Nephron progenitor cell (in vitro differentiated cells): Measurements from ENCODE around the gene ANKRD17.

Experiments used
- DNase-seq: peaks from one replicate; pipeline ENCODE4 v3.0.0; 2021
- H3K27ac Mint-ChIP-seq: 2 replicates; pipeline ENCODE4 v1.8.0; 2021; ENCODE audit warnings: mild to moderate bottlenecking, moderate library complexity, mixed read lengths
- H3K27me3 Mint-ChIP-seq: 2 replicates; pipeline ENCODE4 v1.8.0; 2021; ENCODE audit warnings: mild to moderate bottlenecking, low read depth, mixed read lengths; ENCODE audit not compliant: poor library complexity
- H3K36me3 Mint-ChIP-seq: 2 replicates; pipeline ENCODE4 v1.8.0; 2021; ENCODE audit warnings: low read depth, mixed read lengths
- H3K4me1 Mint-ChIP-seq: 2 replicates; pipeline ENCODE4 v1.8.0; 2021; ENCODE audit warnings: mixed read lengths
- H3K4me3 Mint-ChIP-seq: 2 replicates; pipeline ENCODE4 v1.8.0; 2021; ENCODE audit warnings: mild to moderate bottlenecking, moderate library complexity, mixed read lengths
- H3K9me3 Mint-ChIP-seq: 2 replicates; pipeline ENCODE4 v1.8.0; 2021; ENCODE audit warnings: mild to moderate bottlenecking, moderate library complexity, mixed read lengths
- TF ChIP-seq, protein P1 (sequence below): fragments of 200-600 bp; sonication (generic); IDR thresholded peaks from 2 replicates; pipeline ENCODE4 v1.5.0; 2021; ENCODE audit warnings: antibody characterized with exemption

The ANKRD17 gene

DNA sequence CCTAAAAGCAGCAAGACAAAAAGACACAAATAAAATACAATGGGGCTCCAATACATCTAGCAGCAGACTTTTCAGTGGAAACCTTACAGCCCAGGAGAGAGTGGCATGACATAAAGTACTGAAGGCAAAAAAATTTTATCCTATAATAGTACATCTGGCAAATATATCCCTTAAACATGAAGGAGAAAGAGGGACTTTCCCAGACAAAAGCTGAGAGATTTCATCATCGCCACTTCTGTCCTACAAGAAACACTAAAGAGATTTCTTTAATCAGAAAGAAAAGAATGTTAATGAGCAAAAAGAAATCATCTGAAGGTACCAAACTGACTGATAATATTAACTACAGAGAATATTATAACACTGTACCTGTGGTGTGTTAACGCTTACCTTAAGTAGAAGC lies 86.4 kb downstream of the ANKRD17 start:
- DNase-seq: no peak
- Mint-ChIP-seq H3K36me3 (peaks cover 99% of the 10 kb centered on the region), H3K27ac (no peak overlapping the region), H3K4me3 (no peak overlapping the region), H3K9me3 (peaks cover 75% of the 10 kb centered on the region), H3K4me1 (no peaks in the 10 kb centered on the region), H3K27me3 (no peaks in the 10 kb centered on the region)
- TF ChIP-seq, protein P1, sequence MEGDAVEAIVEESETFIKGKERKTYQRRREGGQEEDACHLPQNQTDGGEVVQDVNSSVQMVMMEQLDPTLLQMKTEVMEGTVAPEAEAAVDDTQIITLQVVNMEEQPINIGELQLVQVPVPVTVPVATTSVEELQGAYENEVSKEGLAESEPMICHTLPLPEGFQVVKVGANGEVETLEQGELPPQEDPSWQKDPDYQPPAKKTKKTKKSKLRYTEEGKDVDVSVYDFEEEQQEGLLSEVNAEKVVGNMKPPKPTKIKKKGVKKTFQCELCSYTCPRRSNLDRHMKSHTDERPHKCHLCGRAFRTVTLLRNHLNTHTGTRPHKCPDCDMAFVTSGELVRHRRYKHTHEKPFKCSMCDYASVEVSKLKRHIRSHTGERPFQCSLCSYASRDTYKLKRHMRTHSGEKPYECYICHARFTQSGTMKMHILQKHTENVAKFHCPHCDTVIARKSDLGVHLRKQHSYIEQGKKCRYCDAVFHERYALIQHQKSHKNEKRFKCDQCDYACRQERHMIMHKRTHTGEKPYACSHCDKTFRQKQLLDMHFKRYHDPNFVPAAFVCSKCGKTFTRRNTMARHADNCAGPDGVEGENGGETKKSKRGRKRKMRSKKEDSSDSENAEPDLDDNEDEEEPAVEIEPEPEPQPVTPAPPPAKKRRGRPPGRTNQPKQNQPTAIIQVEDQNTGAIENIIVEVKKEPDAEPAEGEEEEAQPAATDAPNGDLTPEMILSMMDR: no peak

DNA sequence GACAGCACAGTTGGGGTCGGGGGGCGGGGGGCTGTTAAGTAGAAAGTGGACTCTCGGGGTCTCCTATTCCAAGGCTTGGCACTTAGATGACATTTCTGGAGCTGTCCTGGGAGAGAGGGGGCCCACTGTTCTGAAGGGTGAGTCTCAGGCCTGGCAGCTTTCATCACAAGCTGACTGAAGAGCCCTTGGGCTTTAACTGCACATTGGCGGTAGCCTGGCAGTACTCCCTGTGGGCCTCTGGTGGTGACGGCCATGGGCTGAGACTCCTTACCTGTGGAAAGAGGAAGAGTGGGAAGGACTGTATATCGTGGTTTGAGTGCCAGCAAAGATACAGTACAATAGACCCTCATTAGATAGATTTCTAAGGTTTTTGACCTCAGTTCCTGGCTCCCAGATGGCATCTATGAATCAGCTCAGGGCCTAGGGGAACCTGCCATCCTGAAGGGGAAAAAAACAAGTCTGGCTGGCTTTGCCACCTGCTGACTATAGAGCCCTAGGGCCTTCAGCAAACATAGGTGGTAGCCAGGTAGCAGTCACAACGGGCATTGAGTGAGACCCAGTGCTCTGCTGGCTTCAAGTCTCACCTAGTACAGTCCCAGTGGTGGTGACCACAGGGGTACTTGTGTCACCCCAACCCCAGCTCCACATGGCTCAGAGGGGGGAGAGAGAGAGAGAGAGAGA lies 87.9 kb downstream of the ANKRD17 start:
- H3K9me3 Mint-ChIP-seq: peaks cover 81% of the 10 kb centered on the region
- peak overlapping the region; percentile 34 for H3K27ac Mint-ChIP-seq

DNA sequence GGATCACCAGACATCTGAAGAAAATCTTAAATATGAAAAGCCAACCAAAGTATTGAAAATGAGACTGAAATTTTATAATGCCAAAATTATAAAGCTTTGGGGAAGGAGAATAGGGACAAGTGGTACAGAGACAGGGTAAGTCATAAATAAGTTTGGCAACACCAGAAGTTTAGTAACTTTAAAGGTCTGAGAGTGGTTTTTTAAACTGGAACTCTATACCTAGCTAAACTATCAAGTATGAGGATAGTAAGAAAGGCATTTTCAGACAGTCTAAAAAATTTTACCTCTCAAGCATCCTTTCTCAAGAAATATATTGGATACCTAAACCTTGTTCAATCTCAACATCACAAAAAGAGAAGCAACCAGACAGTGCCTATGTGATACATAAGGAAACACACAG lies 92.4 kb downstream of the ANKRD17 start:
- peaks cover 47% of the 10 kb centered on the region for H3K9me3 Mint-ChIP-seq
- no peak overlapping the region for H3K4me3 Mint-ChIP-seq
- H3K4me1 Mint-ChIP-seq: no peaks in the 10 kb centered on the region
- no peaks in the 10 kb centered on the region for H3K27me3 Mint-ChIP-seq
- TF ChIP-seq, protein P1: no peak
- H3K36me3 Mint-ChIP-seq: peaks cover 95% of the 10 kb centered on the region
- H3K27ac Mint-ChIP-seq: no peak overlapping the region
- DNase-seq: no peak

More for the DNA sequence above, 87.9 kb downstream of the ANKRD17 start:
- Mint-ChIP-seq H3K27me3 (no peaks in the 10 kb centered on the region), H3K4me3 (no peak overlapping the region), H3K4me1 (no peaks in the 10 kb centered on the region), H3K36me3 (peaks cover 99% of the 10 kb centered on the region)
- no peak for DNase-seq
- TF ChIP-seq, protein P1: no peak

DNA sequence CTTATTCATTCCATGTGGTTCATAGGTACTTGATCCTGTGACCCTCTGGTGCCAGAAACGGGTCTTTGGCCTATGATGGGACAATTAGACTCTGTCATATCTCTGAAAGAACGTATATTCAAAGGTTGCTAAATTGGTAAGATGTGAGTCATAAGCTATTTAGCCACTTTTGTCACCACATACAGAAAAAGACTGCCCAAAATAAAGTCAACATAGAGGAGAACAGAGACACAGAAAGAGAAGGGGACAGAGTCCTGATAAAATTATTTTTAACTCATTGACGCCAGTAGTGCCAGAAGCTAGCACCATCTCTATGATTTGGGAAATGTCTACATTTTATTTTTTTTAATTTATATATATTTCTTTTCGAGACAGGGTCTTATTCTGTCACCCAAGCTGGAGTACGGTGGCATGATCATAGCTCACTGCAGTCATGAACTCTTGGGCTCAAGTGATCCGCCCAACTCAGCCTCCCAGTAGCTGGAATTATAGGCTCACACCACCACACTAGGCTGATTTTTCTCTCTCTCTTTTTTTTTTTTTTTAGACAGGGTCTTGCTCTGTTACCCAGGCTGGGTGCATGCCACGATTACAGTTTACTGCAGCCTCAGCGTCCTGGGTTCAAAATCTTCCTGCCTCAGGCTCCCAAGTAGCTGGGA lies 96.9 kb downstream of the ANKRD17 start:
- no peak for DNase-seq
- Mint-ChIP-seq H3K27me3 (no peaks in the 10 kb centered on the region), H3K9me3 (peaks cover 16% of the 10 kb centered on the region), H3K36me3 (peaks cover 85% of the 10 kb centered on the region), H3K4me1 (no peaks in the 10 kb centered on the region), H3K27ac (no peak overlapping the region), H3K4me3 (no peak overlapping the region)
- TF ChIP-seq, protein P1: no peak

DNA sequence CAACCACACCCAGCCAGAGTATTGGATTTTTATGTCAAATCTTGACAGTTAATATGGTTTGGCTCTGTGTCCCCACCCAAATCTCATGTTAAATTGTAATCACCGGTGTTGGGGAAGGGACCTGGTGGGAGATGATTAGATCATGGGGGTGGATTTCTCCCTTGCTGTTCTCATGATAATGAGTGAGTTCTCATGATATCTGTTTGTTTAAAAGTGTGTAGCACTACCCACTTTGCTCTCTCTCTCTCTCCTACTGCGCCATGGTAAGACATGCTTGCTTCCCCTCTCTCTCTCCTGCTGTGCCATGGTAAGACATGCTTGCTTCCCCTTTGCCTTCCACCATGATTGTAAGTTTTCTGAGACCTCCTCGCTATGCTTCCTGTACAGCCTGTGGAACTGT lies 102.2 kb downstream of the ANKRD17 start:
- TF ChIP-seq, protein P1: no peak
- Mint-ChIP-seq H3K4me3 (no peak overlapping the region), H3K27ac (no peak overlapping the region), H3K27me3 (no peaks in the 10 kb centered on the region), H3K9me3 (no peaks in the 10 kb centered on the region), H3K36me3 (peaks cover 65% of the 10 kb centered on the region), H3K4me1 (no peaks in the 10 kb centered on the region)
- no peak for DNase-seq

DNA sequence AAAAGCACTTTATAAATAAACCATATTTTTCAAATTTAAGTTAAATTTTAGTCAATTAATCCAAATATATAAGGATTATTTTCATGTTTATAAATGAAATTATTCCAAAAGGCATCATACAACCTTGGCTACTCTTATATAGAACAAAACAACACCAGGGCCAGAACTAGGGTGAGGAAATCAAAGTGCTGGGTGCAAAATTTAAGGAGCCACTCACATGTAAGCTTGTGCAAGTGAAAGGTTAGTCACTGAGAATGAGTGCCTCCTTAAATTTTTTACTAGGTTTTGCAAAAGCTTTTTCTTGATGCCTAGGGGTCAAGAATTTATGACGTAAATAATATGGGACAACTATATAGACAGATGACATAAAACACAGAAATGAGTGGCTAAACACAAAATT lies 105.7 kb downstream of the ANKRD17 start:
- TF ChIP-seq, protein P1: no peak
- no peak for DNase-seq
- H3K4me1 Mint-ChIP-seq: no peaks in the 10 kb centered on the region
- no peaks in the 10 kb centered on the region for H3K27me3 Mint-ChIP-seq
- H3K4me3 Mint-ChIP-seq: no peak overlapping the region
- H3K27ac Mint-ChIP-seq: no peak overlapping the region
- H3K9me3 Mint-ChIP-seq: no peaks in the 10 kb centered on the region
- H3K36me3 Mint-ChIP-seq: peaks cover 71% of the 10 kb centered on the region
